ENCODE data around the gene MMD2. TPM values are rescaled to one million over a fixed set of nuclear protein-coding genes. Genes with fewer than 3 reads are reported as not detected.
"Not testable (repeated sequence)": the region's sequence is repeated elsewhere in the genome, so short reads cannot be mapped to it uniquely, and the experiment has no call there.

Gene MMD2, protein sequence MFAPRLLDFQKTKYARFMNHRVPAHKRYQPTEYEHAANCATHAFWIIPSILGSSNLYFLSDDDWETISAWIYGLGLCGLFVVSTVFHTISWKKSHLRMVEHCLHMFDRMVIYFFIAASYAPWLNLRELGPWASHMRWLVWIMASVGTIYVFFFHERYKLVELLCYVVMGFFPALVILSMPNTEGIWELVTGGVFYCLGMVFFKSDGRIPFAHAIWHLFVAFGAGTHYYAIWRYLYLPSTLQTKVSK
- under 1 TPM in 6 of 12 donors, not detected in 6; 0.07 to 0.59 (median 0.11) TPM for polyA plus RNA-seq (ENCODE audit: insufficient read length in 12 of 12)
- long read RNA-seq, donor 1, partial matches to known transcripts, result 0 of 1 reads
- long read RNA-seq, donor 1, other reads (novel, unspliced or antisense), result 0 of 1 reads
- long read RNA-seq, donor 2, result 0 reads
- long read RNA-seq, donor 3, result 0 reads
- long read RNA-seq, donor 4, result 0 reads
- long read RNA-seq, donor 5, result 0 reads
- long read RNA-seq, donor 6, result 0 reads
- long read RNA-seq, donor 7, result 0 reads
- long read RNA-seq, donor 8, result 0 reads
- long read RNA-seq, donor 9, result 0 reads
- long read RNA-seq, donor 10, result 0 reads
- long read RNA-seq, donor 11, result 0 reads

DNA sequence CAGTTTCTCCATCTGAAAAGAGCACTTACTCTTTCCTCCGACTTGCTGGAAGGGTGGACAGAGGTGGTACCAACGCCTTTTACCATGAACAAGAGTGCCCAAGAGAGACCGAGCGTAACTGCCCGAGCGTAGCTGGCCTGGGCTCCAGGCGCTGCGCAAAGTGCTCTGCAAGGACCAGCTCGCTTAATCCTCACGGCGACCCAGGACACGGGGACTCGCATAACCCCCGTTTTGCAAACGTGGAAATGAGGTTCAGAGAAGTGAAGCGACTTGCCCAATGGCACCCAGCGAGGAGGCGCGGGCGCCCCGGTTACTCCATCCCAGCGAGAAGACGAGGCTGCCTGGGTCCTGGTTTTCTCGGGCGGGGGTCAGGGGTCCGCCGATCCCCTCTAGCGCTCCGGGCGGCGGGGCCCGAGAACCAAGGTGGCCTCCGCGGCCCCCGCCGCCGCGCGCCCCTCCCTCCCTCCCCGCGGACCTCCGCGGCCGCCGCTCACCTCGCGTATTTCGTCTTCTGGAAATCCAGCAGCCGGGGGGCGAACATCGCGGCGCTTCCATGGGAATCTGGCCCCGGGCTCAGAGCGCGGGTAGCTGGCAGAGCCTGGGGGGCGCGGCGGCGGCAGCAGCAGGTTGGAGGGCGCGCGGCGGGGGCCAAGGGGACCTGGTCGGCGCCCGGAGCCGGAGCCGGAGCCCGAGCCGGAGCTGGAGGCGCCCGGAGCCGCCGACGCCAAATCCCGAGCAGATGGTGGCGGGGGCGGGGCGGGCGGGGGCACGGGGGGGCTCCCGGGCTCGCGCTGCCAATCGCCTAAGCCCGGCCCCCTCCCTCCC is at the start of gene MMD2:
Gene MMD2, minus strand, starts transcription at position 711 of the 825 bp plus-strand sequence. Its CDS starts 170 bp downstream, at position 541.
- no peak for DNase-seq

DNA sequence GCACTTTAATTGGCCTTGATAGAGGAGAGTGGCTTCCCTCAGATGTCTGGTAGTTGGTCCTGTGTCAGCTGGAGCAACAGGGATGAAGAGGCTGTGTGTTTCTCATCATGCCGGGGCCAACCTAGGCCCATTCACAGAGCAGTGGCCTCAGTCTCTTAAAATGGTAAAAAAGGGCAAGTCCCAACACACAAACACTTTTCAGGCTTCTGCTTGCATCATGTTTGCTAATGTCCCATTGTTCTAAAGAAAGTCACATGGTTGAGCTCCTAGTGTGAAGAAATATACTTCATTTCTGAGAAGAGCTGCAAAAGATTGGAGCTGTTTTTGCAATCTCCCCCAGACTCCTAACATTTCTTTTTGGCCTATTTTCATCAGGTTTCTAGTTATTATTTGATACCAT is 46.1 kb upstream of the MMD2 start:
- DNase-seq, result no peak

DNA sequence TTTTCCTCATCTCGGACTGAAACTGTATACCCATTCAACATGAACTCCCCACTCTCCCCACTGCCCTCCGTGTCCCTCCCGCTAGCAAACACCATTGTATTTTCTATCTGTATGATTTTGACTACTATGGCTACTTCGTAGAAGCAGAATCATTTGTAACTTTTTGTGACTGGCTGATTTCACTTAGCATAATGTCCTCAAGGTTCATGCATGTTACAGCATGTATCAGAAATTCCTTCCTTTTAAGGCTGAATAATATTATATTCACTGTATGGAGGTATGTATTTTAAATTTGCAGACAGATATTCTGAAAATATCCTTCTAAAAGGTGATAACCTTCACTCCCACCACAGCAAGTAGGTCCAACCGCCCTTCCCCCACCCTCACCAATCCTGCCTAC is 42.9 kb upstream of the MMD2 start:
- no peak for DNase-seq

DNA sequence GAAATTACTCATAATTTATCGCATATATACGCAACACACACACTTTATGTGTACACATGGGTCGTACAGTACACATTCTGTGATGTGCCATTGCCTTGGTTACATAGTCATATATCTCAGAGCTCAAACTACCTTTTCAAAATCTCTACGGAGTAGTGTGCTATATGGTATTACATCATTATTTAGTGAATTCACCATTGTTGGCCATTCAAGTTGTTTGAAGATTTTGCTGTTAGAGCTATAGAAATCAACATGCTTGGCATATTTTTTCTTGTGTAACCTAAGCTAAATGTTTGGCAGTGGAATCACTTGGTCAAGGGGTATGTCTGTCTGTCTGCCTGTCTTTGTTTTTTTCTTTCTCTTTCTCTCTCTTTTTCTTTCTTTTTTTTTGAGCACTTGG is 42.0 kb upstream of the MMD2 start:
- DNase-seq, result no peak

DNA sequence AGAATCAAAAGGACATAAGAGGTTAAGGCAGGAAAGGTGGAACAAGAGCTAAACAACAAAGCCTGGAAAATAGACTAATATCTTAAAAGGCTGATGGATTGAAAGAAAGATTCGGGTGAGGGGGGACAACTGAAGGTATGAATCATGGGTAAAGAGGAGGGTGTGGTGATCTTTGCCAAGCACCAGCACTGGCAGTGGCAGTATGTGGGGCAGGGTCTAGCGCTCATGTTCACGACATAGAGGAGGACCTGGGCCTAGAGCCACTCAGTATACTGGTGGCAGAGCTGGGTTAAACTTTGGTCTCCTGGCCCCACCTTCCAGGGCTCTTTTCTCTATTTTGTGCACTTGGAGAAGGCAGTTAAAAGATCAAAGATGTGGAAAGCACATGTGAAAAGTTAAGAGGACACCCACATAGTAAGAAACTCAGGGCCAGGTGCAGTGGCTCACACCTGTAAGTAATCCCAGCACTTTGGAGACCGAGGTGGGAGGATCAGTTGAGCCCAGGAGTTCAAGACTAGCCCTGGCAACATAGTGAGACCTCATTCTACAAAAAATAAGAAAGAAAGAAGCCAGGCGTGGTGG is 40.5 kb upstream of the MMD2 start:
- no peak for DNase-seq

DNA sequence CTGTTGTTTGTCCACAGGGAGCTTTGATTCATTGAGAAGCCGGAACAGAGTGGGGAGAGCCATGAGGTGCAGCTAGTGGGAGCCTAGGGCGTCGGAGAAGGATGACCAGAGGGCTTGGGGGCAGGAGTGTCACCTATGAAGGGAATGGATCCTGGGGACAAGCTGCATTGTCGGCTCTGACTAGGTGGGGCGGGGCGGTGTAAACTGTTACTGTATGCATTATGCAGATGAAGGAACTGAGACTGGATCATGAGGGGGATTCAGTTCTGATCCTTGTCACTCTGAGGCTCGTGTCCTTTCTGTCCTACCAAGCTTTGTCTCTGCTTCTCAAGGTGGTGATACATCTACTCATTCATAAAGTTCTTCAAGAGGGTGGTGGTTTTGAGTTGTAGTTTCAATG is 39.9 kb upstream of the MMD2 start:
- DNase-seq, result no peak

DNA sequence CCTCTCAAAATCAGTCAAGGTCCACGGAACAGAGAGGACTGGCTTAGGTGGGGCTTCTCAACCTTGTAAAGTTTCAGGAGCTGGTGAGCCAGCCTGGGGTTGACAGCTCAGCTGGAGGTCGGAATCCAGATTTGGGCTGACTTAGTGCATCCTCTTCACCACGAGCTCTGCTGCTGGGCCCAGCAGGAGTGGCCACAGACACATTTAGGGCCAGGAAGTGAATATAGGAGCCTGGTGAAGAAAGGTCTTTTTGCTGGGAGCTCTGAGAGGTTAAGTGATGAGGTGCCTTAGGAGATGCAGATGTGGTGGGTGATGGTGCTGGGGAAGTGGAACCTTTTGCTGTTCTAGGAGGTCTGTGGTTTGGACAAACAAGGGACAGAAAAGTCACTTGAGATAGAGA is 39.3 kb upstream of the MMD2 start:
- no peak for DNase-seq

DNA sequence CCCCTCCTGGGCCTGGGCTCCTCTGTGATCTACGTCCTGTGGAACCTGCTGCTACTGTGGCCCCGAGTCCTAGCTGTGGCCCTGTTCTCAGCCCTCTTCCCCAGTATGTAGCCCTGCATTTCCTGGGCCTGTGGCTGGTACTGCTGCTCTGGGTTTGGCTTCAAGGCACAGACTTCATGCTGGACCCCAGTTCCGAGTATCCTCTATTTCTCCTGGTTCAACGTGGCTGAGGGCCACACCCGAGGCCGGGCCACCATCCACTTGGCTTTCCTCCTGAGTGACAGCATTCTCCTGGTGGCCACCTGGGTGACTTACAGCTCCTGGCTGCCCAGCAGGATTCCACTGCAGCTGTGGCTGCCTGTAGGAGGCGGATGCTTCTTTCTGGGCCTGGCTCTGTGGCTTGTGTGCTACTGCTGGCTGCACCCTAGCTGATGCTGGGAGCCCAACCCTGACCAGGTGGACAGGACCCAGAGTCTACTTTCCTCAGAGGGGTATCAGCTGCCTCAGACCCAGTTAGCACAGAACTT is 37.8 kb upstream of the MMD2 start:
- DNase-seq, result no peak

DNA sequence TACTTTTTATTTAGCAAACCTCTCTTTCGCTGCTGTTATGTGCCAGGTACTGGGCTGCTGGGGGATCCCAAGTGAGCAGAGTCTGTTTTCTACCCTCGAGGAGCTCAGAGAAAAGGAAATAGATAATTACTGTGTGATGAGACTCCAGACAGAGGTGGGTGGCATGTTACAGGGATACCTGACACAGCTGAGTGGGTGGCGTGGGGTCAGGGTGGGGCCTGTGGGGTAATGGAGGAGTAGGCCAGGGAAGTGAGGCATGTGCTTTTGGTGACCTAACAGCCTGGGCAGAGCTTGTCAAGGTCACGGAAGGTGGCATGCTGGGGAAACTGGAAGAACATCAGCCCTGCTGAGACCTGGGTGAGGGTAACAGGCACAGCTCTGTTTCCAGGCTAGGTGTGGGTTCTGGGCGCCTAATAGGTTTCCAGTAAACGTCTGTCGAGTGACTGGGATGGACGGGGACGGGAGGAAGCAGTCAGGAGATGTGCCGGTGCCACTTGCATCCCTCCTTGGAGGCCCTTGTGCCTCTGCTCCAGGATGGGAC is 36.5 kb upstream of the MMD2 start:
- DNase-seq, result no peak

DNA sequence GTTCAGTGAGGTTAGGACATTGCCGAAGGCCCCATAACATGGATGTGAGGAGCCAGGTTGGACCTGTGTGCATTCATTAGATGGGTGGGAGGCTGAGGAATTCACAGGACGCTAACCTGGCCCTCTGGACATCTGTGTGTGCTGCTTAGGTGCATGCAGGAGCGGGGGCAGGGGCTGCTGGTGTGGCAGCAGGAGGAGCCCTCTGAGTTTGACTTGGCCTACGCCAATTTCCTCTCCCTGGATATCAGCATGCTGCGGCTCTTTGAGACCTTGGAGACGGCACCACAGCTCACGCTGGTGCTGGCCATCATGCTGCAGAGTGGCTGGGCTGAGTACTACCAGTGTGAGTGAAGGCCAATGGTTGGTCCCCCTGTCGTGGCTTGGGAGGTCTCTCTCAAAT is 34.5 kb upstream of the MMD2 start:
- DNase-seq, result no peak

DNA sequence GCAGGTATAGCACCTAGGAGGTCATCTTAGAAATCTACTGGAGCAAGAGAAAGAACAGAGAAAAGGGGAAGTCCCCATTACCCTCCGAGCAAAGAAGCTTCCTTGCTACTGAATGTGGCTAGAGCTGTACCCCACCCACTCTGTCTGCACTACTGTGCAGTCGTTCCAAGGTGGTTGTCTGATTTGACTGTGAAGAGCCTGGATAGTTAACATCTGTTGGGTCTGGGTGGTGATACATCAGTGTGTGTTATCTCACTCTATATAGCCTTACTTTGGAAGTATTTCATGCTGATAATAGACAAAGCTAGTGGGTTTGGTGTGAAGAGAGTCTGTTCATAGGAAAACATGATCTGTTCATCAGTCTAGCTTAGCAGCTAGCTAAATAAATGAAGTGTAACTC is 23.8 kb upstream of the MMD2 start:
- not testable (repeated sequence) for DNase-seq

DNA sequence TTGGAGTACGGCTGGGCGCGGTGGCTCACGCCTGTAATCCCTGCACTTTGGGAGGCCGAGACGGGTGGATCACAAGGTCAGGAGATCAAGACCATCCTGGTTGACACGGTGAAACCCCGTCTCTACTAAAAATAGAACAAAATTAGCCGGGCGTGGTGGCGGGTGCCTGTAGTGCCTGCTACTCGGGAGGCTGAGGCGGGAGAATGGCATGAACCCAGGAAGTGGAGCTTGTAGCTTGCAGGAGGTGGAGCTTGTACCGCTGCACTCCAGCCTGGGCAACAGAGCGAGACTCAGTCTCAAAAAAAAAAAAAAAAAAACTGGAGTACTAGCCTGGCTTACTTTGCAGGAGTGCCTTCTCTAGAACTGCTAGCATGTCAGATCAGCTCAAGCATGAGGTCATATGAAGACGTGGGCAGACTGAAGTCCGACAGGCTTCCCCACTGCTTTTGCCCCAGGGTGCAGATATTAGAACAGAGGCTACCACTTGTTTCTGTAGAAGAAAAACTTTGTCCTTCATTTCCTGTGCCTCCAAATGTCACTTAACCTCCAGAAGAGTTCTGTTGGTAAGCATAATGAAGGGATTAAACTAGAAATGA is 22.4 kb upstream of the MMD2 start:
- not testable (repeated sequence) for DNase-seq

DNA sequence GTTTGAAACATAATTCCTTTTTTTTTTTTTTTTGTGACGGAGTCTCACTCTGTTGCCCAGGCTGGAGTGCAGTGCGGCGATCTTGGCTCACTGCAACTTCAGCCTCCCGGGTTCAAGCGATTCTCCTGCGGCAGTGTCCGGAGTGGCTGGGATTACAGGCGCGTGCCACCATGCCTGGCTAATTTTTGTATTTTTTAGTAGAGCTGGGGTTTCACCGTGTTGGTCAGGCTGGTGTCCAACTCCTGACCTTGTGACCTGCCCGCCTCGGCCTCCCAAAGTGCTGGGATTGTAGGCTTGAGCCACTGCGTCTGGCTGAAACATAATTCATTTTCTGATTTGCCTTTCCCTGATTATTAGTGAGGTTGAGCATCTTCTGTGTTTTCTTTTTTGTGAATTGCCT is 16.6 kb upstream of the MMD2 start:
- DNase-seq, result not testable (repeated sequence)

DNA sequence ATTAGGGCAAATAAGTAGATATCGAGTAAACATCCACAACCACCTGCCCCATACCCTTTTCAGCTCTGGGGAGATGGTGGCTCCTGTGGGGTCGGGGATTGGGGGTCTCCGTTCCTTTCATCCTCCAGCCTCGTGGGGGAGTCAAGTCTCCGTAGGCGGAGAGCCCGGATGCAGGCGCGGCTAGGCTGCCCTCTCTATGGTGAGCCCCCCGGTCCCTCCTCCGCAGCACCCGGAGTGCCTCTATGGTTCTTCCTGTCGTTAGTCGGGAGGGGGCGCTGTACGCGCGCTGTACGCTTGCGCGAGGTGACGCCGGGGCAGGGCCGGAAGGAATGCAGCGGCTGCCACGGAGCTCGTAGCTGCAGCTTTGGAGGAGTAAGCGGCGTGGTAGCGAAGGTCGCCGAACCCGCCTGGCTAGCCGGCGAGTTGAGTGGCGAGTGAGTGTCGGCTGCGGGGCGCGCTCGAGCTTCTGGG is 14.8 kb upstream of the MMD2 start:
- DNase-seq, result peak; percentile 92

DNA sequence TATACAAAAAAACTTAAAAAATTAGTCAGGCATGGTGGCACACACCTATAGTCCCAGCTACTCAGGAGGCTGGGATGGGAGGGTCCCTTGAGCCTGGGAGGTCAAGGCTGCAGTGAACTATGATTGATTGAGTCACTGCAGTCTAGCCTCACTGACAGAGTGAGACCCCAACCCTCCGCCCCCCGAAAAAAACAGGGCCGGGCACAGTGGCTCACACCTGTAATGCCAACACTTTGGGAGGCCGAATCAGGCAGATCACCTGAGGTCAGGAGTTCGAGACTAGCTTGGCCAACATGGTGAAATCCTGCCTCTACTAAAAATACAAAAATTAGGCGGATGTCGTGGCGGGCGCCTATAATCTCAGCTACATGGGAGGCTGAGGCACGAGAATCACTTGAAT is 13.5 kb upstream of the MMD2 start:
- DNase-seq, result not testable (repeated sequence)

DNA sequence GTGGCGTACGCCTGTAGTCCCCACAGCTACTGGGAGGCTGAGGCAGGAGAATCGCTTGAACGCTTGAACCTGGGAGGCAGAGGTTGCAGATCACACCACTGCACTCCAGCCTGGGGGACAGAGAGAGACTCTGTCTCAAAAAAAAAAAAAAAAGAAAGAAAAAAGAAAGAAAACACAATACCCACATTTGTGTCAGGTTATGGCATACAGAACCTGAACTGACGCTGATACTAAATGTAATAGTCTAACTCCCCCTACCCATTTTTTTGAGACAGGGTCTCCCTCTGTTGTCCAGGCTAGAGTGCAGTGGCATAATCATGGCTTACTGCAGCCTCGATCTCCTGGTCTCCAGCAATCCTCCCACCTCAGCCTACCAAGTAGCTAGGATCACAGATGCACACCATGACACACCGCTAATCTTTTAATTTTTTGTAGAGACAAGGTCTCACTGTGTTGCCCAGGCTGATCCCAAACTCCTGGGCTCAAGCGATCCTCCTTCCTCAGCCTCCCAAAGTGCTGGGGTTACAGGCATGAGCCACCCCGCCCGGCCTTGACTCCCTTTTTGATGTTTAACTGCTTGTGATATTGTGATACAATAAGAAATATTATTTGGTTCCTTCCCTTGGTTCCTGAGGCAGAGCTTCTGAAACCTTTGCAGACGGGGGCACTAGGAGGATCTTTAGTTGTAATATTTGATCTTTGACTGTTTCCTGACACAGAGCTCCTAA is 6.5 kb upstream of the MMD2 start:
- DNase-seq, result no peak

DNA sequence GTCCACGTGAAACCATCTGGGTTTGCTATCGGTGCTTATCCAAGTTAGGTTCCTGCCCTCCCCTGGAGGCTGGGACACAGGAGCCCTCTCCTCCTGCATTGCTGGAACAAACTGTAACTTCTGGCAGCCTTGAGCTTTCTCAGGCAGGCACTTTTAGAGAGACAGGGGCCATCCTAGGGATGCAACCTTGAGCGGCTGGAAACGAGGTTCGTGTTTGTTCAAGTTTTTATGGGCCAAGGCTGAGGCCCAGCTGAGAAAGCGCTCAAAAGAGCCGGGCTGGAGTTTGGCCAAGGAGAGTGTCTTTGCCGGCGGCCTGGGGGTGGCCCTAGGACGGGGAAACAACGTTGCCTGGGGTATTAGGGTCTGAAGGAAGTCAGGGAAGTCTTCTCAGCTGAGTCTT is 5.5 kb upstream of the MMD2 start:
- DNase-seq, result no peak

DNA sequence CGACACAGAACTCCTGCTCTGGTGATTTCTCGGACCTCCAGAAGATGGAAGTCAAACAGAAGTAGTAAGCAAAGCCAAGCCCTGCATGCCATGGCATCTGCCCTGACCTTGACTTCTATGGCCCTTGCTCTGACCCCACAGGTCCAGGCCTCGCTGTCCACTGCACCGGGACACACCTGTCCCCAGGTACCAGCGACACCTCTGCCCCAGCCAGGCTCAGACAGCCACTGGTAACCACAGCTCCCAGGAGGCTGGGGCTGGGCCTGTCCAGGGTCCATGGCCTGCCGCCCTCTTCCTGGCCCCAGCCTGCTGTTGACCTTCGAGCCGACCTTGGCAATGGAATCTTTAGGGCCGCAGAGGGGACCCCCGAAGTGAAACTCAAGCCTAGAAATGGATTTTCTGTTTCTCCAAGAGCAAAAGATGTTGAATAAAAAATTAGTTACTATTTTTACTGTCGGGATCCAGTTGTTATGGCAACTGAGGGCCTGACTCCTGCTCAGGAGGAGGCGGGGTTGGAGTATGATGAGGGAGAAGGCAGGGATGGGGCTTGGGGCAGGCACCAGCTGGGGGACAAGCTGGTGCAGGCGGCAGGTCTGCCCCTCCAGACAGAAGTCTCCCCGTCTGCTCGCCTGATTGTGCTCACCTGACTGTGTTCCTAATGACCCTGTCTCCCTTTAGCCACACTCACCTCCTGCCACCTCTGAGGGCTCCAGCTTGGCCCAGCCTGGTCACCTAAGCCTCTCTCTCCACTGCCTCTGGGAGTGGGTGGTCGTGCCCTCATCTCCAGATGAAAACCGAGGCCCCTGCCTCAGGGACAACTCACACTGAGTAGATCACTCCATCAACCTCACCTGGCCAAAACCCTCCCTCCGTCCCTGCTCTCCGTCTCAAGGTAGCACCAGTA is 4.1 kb upstream of the MMD2 start:
- DNase-seq, result no peak

DNA sequence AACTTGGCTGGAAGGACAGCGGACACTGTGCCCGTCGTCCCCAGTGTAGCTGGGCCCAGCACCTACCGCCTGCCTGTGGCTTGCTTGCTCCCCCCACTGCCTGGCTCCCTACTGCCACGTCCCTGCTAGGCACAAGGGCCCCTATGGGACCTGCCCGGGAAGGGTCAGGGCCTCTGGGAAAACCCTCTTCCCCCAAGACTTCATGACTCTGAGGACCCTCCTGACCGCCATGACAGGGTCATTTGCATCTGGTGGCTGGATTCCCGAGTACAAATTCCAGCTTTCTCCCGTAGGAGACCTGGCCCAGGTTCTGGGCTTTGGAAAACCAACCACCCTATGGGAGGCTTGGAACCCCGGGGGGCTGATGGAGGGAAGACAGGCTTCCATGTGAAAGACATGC is 1.4 kb upstream of the MMD2 start:
- no peak for DNase-seq

All from muscle of arm (tissue), 14 donors.